ENCODE measurements around the gene ZFP30.

GRCh38 chr19:37669450-37669914, 14.2 kb upstream of the ZFP30 start:
- TF ChIP-seq ZNF274 (CRISPR knock-in tag; IDR thresholded peaks at IDR 0.05) = peak; percentile 78; the same call in 1 of the 2 replicates
- TF ChIP-seq JUND (CRISPR knock-in tag; IDR thresholded peaks at IDR 0.05) = no peak
- TF ChIP-seq, protein P1, sequence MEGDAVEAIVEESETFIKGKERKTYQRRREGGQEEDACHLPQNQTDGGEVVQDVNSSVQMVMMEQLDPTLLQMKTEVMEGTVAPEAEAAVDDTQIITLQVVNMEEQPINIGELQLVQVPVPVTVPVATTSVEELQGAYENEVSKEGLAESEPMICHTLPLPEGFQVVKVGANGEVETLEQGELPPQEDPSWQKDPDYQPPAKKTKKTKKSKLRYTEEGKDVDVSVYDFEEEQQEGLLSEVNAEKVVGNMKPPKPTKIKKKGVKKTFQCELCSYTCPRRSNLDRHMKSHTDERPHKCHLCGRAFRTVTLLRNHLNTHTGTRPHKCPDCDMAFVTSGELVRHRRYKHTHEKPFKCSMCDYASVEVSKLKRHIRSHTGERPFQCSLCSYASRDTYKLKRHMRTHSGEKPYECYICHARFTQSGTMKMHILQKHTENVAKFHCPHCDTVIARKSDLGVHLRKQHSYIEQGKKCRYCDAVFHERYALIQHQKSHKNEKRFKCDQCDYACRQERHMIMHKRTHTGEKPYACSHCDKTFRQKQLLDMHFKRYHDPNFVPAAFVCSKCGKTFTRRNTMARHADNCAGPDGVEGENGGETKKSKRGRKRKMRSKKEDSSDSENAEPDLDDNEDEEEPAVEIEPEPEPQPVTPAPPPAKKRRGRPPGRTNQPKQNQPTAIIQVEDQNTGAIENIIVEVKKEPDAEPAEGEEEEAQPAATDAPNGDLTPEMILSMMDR (CRISPR knock-in tag; IDR thresholded peaks at IDR 0.05) = no peak
